ENCODE measurements around the gene SND1.

Gene SND1

GRCh38 chr7:127840226-127840951 lies 188.4 kb downstream of the SND1 start:
- no peak for DNase-seq

GRCh38 chr7:127844165-127844564 lies 192.2 kb downstream of the SND1 start:
- DNase-seq: no peak

- no peak for DNase-seq
These were observed 192.8 kb downstream of the SND1 start for GRCh38 chr7:127844707-127845331.

GRCh38 chr7:127845522-127846214 lies 193.7 kb downstream of the SND1 start:
- DNase-seq: no peak

GRCh38 chr7:127847641-127848040 lies 195.6 kb downstream of the SND1 start:
- no peak for DNase-seq

- no peak for DNase-seq
These were observed 196.2 kb downstream of the SND1 start for GRCh38 chr7:127848241-127848640.

- no peak for DNase-seq
These were observed 198.2 kb downstream of the SND1 start for GRCh38 chr7:127850195-127850594.

GRCh38 chr7:127854383-127854782 lies 202.4 kb downstream of the SND1 start:
- DNase-seq: no peak

- no peak for DNase-seq
These were observed 205.5 kb downstream of the SND1 start for GRCh38 chr7:127857464-127857841.

GRCh38 chr7:127858091-127858914 lies 206.3 kb downstream of the SND1 start:
- DNase-seq: no peak

- no peak for DNase-seq
These were observed 206.9 kb downstream of the SND1 start for GRCh38 chr7:127858915-127859189.

- DNase-seq: no peak
These were observed 207.3 kb downstream of the SND1 start for GRCh38 chr7:127859330-127859729.

- no peak for DNase-seq
These were observed 210.5 kb downstream of the SND1 start for GRCh38 chr7:127862525-127862924.

GRCh38 chr7:127863082-127863481 lies 211.1 kb downstream of the SND1 start:
- no peak for DNase-seq

- no peak for DNase-seq
These were observed 213.5 kb downstream of the SND1 start for GRCh38 chr7:127865466-127865865.

- DNase-seq: no peak
These were observed 218.4 kb downstream of the SND1 start for GRCh38 chr7:127870231-127870907.

GRCh38 chr7:127871226-127871625 lies 219.2 kb downstream of the SND1 start:
- no peak for DNase-seq

GRCh38 chr7:127872122-127872521 lies 220.1 kb downstream of the SND1 start:
- no peak for DNase-seq

GRCh38 chr7:127873151-127873550 lies 221.2 kb downstream of the SND1 start:
- DNase-seq: no peak

- DNase-seq: no peak
These were observed 222.0 kb downstream of the SND1 start for GRCh38 chr7:127873715-127874636.

GRCh38 chr7:127874951-127875608 lies 223.1 kb downstream of the SND1 start:
- DNase-seq: no peak
